Measurements from ENCODE around the gene ICA1.

DNA sequence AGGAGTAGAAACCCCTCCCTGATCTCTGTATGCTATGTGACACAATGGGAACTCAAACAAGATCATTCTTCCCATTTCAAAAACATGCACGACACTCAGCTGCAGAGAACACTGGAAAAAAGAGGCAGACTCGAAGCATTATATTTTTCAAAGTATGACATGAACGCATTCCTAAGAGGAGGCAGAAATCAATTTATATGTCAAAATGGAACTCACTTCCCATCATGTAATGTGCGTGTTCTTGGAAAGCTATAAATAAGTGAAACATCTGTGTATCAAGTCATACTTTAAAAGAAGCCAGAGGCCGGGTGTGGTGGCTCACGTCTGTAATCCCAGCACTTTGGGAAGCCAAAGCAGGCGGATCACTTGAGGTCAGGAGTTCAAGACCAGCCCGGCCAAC is 142.7 kb downstream of the ICA1 start:
- TF ChIP-seq, protein P1, sequence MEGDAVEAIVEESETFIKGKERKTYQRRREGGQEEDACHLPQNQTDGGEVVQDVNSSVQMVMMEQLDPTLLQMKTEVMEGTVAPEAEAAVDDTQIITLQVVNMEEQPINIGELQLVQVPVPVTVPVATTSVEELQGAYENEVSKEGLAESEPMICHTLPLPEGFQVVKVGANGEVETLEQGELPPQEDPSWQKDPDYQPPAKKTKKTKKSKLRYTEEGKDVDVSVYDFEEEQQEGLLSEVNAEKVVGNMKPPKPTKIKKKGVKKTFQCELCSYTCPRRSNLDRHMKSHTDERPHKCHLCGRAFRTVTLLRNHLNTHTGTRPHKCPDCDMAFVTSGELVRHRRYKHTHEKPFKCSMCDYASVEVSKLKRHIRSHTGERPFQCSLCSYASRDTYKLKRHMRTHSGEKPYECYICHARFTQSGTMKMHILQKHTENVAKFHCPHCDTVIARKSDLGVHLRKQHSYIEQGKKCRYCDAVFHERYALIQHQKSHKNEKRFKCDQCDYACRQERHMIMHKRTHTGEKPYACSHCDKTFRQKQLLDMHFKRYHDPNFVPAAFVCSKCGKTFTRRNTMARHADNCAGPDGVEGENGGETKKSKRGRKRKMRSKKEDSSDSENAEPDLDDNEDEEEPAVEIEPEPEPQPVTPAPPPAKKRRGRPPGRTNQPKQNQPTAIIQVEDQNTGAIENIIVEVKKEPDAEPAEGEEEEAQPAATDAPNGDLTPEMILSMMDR (IDR thresholded peaks at IDR 0.05), result no peak
- no peak for TF ChIP-seq POLR2A (IDR thresholded peaks at IDR 0.05)

Data from stomach (tissue), 4 donors.